ENCODE measurements around the gene PPP1CB.

- TF ChIP-seq POLR2A (IDR thresholded peaks at IDR 0.05; ENCODE audit: low read depth, low read length) (no peak), POLR2AphosphoS5 (IDR thresholded peaks at IDR 0.05; ENCODE audit: low read depth, low read length) (no peak)
Observed at GRCh38 chr2:28818053-28818452, 66.4 kb downstream of the PPP1CB start.

Measured in GM12892 (cell line).